NCI-H446 treated with DMSO at 0.1 percent for 48 hours (cell line): ENCODE results near the gene AURKAIP1.

ENCODE experiments used
- DNase-seq: peaks from one replicate; lab custom pipeline; 2025; lab: John Stamatoyannopoulos, UW

AURKAIP1 gene

GRCh38 chr1:1347026-1347595 is 27.9 kb downstream of the AURKAIP1 start:
- DNase-seq, result no peak

GRCh38 chr1:1346501-1346890 is 28.5 kb downstream of the AURKAIP1 start:
- no peak for DNase-seq

- DNase-seq, result no peak
Observed at GRCh38 chr1:1345860-1346500, 29.0 kb downstream of the AURKAIP1 start.

- no peak for DNase-seq
Observed at GRCh38 chr1:1345384-1345783, 29.6 kb downstream of the AURKAIP1 start.

- no peak for DNase-seq
Observed at GRCh38 chr1:1344655-1345361, 30.2 kb downstream of the AURKAIP1 start.

GRCh38 chr1:1343811-1344421 is 31.1 kb downstream of the AURKAIP1 start:
- DNase-seq, result no peak

- no peak for DNase-seq
Observed at GRCh38 chr1:1342584-1343115, 32.4 kb downstream of the AURKAIP1 start.

- DNase-seq, result no peak
Observed at GRCh38 chr1:1342061-1342562, 32.9 kb downstream of the AURKAIP1 start.

GRCh38 chr1:1341549-1342021 is 33.4 kb downstream of the AURKAIP1 start:
- DNase-seq, result no peak

GRCh38 chr1:1340791-1341548 is 34.0 kb downstream of the AURKAIP1 start:
- DNase-seq, result no peak

GRCh38 chr1:1340185-1340584 is 34.8 kb downstream of the AURKAIP1 start:
- no peak for DNase-seq

- DNase-seq, result no peak
Observed at GRCh38 chr1:1338278-1338677, 36.7 kb downstream of the AURKAIP1 start.

- DNase-seq, result no peak
Observed at GRCh38 chr1:1337793-1338147, 37.2 kb downstream of the AURKAIP1 start.

GRCh38 chr1:1336931-1337792 is 37.8 kb downstream of the AURKAIP1 start:
- no peak for DNase-seq

GRCh38 chr1:1336446-1336845 is 38.6 kb downstream of the AURKAIP1 start:
- DNase-seq, result no peak

GRCh38 chr1:1335792-1336248 is 39.2 kb downstream of the AURKAIP1 start:
- no peak for DNase-seq

GRCh38 chr1:1335283-1335682 is 39.7 kb downstream of the AURKAIP1 start:
- DNase-seq, result no peak

- DNase-seq, result no peak
Observed at GRCh38 chr1:1334835-1335234, 40.2 kb downstream of the AURKAIP1 start.

GRCh38 chr1:1333551-1334241 is 41.3 kb downstream of the AURKAIP1 start:
- no peak for DNase-seq
